HG02973 (cell line): ENCODE results near the gene CCDC85A.

ENCODE experiments used
- ATAC-seq: cut with Tn5 transposase; IDR thresholded peaks from one replicate; pipeline ENCODE4 v1.9.1; 2021; ENCODE audit warnings: moderate library complexity; ENCODE audit not compliant: unreplicated experiment

Gene CCDC85A

DNA sequence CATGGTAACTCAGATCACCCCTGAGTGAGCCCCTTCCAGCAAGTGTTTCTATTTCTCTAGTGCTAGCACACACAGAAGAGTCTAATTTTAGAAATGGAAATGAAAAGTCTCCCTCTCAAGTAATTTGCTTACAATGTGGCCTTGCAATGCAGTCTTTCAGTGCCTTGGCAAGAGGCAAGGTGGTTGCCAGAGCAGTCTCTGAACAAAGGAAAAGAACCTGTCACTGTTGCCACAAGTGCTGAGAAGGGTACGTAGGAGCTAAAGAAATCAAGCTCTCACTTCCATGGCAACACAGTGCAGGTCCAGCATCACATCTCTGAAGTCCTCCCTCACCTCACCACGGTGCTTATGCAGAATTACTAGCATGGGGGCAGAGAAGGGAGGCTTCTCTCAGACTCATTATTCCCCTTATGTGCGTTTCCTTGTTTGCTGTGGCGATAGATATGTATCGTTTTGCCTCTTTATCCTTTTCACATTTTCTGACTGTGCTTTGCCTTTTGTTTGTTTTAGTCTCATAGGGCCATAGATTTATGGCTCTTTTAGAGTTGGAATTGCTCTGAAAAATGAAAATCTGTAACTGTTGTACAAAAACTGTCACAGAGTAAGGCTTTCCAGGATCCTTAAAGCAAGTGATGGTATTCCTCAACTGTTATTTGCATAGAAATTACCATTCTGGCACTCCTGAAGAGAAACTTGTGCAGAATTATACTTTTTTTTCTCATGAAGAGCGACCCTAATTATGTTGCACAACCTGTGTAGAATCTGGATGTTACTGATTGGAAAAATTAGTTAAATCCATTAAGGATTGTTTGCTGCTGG is 164.8 kb downstream of the CCDC85A start:
- no peak for ATAC-seq

DNA sequence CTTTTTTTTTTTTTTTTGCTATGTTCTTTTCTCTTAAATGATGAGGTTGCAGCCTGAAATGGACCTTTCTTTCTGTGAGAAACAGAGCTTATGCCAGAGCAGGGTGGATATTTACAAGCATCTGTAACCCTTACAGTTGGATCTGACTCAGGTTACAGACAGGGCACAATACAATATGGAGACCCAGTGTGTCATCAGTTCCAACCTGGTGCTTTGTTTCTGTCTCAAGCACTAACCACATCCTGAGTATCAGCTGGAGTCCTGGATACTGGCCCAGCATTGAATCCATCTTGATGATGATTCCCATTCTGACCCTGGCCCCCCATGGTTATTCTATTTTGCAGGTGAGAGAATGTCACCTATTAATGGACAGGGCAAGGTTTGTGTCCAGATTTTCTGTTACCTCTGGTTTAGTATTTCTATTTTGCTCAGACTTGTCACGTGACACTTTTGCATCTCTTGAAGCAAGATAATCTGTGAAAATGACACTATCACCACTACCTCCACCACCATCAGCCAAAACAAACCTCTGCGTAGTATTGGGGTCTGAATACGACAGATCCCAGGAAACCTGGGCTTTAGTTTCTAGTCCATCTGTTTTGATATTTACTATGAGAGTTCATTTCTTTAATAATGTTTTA is 174.0 kb downstream of the CCDC85A start:
- ATAC-seq, result no peak

GRCh38 chr2:56361844-56362243 is 178.1 kb downstream of the CCDC85A start:
- ATAC-seq, result no peak

DNA sequence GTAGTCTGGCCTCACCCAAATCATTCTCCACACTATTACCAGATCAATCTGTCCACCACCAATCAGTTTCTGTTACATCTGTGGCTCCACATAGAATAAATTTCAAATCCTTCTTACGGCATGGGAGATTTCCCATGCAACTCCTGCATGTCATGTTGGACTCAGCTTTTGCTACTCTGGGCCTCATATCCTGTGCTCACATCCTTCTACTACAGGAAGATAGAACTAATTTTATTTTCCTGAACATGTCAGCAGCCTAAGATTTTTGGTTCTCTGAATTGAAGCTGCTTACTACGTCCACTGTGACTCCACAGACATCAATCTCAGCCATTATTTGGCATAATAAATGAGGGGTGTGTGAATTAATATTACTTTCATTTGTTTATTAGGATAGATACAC is 181.1 kb downstream of the CCDC85A start:
- no peak for ATAC-seq

DNA sequence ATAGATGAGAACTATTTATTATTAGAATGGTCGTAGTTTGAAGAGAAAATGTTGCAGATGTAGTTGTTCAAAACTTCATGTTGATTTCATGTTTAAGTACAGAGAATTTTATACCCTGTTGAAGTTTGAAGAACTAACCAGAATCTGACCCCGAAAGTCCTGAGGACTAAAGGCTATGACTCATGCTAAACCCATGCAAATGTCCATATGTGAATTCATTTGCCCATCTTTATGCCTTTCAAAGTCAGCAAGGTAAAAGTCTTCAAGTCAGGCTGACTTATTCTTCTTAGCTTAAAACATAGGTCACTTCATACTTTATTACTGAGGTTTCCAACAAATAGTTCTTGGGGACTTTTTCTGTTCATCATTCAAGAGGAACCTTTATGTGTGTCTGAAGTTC is 185.5 kb downstream of the CCDC85A start:
- ATAC-seq, result no peak

DNA sequence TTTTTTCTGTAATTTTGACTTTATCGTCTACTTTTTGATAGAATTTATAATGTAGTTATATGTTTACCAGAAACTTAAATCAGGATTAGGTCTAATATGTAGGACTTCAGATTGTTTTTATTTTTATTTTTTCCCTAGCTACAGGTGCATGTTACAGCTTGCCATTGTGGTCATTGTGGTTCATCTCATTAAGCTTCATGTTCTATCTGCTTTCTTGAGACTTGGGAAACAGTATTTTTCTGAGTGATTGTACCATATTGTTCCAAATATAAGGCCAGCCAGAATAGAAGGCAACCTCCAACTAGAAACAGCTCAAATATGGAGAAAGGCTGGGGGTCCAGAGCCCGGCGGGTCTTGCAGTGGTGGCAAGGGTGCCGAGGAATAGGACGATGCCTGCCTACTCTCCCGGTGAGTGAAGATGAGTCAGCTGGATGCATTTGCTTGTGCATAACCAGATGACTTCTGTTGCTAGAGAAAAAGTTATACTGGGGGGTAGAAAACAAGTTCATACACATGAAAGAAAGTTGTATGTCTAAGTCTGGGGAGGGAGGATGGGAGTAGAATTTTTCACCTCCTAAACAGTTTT is 188.4 kb downstream of the CCDC85A start:
- no peak for ATAC-seq

- no peak for ATAC-seq
Measured at GRCh38 chr2:56375251-56375650, 191.5 kb downstream of the CCDC85A start.

DNA sequence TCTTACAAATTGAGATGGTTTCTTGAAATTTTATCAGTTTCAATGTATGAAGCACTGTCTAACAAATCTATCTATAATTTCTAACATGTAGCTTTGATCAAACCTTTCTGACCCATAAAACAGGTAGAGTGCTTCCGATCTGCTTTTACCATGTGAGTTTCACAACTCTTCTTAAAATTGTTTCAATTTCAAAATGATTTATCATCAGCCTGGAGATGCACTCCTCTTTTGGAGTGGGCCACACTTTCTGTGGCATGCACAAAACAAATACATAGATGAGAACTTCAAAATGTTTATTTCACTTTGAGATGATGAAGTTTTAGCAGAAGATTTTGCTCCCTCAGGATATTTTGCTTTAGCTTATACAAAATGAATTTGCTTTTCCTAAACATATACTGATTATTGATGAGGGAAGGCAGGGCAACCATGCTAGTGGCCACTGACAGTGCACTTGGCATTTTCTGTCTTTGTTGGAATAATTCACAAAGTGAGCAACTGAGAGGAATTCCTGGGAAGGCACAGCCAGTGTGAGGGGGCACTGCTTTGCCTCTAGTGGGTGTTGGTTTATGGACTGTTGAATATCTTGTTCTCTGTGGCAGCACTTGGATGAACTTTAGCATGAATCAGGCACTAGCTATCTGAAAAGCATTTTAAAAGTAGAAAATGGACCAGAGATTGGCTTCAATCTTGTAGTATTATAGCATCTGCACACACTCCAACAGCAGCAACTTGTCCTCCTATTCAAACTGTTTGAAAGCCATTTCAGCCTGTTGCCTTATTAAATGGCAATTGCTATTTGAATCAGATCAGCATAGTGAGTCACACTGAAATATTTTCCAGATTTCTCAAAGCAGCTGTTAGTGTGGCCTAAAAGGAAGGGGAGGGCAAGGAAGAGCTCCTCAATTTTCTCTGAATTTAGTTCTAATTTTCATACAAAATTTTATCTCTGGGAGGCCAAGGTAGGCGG is 193.2 kb downstream of the CCDC85A start:
- ATAC-seq, result no peak

DNA sequence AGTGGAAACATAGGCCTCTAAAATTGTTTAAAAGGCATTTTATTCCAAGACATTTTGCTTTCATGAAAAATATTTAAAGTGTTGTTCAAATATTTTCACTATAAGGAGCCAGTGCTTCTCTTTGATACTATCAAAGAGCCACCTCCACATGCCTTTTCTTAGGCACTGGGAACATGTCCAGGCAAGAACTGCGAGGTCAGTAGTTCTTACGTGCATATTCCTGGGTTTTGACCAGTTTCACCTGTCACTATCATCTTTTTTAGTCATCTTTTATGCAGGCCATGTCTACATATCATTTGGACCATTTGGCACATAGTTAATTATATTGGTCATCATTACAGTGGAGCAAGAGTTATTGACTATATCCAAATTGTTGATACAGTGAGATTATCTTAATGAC is 195.3 kb downstream of the CCDC85A start:
- no peak for ATAC-seq

- ATAC-seq, result no peak
Measured at GRCh38 chr2:56380861-56381260, 197.1 kb downstream of the CCDC85A start.

- no peak for ATAC-seq
Measured at GRCh38 chr2:56382466-56382865, 198.7 kb downstream of the CCDC85A start.

DNA sequence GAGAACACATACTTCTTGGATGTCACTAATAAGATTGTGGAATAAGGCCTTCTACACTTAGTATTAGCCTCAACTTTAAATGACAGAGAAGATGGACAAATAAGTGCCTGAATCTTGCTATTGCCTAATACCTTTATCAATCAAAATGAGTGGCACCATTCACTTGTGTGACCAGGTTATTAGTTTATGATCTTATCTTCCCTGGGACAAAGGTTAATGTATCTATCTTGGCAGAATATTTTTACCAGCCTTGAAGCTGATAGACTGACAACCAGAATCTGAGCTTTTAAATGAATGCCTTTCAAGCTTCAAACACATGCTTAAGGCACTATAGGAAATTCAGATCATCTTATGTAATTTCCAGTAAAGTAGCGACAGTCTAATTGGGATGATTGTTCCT is 202.9 kb downstream of the CCDC85A start:
- ATAC-seq, result no peak

- ATAC-seq, result no peak
Measured at GRCh38 chr2:56390644-56391043, 206.9 kb downstream of the CCDC85A start.

GRCh38 chr2:56410140-56410539 is 226.3 kb downstream of the CCDC85A start:
- ATAC-seq, result no peak

DNA sequence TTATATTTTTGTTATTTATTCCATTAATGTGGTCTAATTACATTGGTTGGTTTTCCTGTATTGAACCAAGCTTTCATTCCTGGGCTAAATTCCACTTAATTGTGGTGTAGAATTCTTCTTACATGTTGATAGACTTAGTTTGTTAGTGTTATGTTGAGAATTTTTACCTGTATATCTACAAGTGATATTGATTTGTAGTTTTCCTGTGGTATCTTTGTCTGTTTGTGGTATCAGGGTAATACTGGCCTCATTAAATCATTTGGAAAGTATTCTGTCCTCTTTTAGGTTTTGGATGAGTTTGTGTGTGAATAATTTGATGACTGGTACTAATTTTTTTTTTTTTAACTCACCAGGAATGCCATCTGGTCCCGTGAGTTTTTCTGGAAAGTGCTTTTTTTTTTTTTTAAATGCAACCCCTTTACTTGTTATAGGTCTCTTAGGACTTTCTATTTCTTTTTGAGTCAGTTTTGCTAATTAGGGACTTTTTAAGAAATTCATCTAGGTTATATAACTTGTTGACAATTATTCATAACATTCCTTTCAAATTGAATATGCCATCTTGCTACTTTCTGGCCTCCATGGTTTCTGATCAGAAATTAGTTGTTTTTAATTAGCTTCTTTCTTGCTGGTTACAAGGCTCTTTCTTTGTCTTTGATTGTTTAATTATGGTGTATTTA is 232.8 kb downstream of the CCDC85A start:
- ATAC-seq, result no peak
